ENCODE data around the gene KIFC3.
"Not testable (repeated sequence)": the region's sequence is repeated elsewhere in the genome, so short reads cannot be mapped to it uniquely, and the experiment has no call there.

Gene KIFC3

DNA sequence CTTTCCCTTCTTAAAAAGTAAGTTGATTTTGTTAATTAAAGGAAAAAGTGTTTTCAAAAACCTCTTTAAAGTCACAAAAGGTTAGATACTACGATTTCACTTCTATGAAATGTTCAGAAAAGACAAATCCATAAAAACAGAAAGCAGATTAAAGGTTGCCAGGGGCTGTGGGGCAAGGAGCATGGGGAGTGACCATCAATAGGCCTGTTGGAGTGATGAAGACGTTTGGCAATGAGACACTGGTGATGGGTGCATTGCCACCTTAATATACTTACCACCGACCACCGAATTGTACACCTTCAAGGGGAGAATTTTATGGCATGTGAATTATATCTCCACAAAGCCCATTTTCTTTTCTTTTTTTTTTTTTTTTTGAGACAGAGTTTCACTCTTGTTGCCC lies 19.2 kb downstream of the KIFC3 start:
- no peak overlapping the region for H3K9ac ChIP-seq (ENCODE audit: low read length)
- TF ChIP-seq EZH2phosphoT487 (IDR thresholded peaks at IDR 0.05; ENCODE audit: low read depth) = no peak
- TF ChIP-seq, protein P1, sequence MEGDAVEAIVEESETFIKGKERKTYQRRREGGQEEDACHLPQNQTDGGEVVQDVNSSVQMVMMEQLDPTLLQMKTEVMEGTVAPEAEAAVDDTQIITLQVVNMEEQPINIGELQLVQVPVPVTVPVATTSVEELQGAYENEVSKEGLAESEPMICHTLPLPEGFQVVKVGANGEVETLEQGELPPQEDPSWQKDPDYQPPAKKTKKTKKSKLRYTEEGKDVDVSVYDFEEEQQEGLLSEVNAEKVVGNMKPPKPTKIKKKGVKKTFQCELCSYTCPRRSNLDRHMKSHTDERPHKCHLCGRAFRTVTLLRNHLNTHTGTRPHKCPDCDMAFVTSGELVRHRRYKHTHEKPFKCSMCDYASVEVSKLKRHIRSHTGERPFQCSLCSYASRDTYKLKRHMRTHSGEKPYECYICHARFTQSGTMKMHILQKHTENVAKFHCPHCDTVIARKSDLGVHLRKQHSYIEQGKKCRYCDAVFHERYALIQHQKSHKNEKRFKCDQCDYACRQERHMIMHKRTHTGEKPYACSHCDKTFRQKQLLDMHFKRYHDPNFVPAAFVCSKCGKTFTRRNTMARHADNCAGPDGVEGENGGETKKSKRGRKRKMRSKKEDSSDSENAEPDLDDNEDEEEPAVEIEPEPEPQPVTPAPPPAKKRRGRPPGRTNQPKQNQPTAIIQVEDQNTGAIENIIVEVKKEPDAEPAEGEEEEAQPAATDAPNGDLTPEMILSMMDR (IDR thresholded peaks at IDR 0.05; ENCODE audit: low read depth, low read length) = no peak
- H3K36me3 ChIP-seq (replicated peaks; ENCODE audit: low read depth, low read length) = no peaks in the 10 kb centered on the region
- no peaks in the 10 kb centered on the region for H3K9me3 ChIP-seq (ENCODE audit: insufficient read depth, low read length)
- H3K27me3 ChIP-seq (ENCODE audit: low read depth, low read length) = peaks cover 5% of the 10 kb centered on the region; the same call in 1 of the 2 replicates
- no peak overlapping the region for H3K27ac ChIP-seq (ENCODE audit: low read length)
- H3K4me3 ChIP-seq (ENCODE audit: low read length) = no peak overlapping the region
- H3K79me2 ChIP-seq (ENCODE audit: low read length) = no peaks in the 10 kb centered on the region
- H3K4me2 ChIP-seq (ENCODE audit: low read length) = no peak overlapping the region
- H2AFZ ChIP-seq (ENCODE audit: low read depth, low read length) = no peak overlapping the region
- no peaks in the 10 kb centered on the region for H4K20me1 ChIP-seq (ENCODE audit: insufficient read depth, low read length)
- no peaks in the 10 kb centered on the region for H3K4me1 ChIP-seq (ENCODE audit: low read length)

DNA sequence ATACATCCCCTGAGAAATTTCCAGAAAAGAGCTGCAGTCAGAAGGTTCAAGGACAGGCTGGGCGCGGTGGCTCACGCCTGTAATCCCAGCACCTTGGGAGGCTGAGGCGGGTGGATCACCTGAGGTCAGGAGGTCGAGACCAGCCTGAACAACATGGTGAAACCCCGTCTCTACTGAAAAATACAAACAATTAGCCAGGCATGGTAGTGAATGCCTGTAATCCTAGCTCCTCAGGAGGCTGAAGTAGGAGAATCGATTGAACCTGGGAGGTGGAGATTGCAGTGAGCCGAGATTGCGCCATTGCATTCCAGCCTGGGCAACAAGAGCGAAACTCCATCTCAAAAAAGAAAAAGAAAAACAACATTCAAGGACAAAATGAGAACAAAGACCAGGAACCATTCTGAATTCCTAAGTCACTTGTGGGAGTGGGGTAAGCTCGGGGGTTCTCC lies 19.7 kb downstream of the KIFC3 start:
- H3K79me2 ChIP-seq (ENCODE audit: low read length); H3K4me3 ChIP-seq (ENCODE audit: low read length); H3K36me3 ChIP-seq (replicated peaks; ENCODE audit: low read depth, low read length); H3K4me1 ChIP-seq (ENCODE audit: low read length); H3K9me3 ChIP-seq (ENCODE audit: insufficient read depth, low read length); H3K4me2 ChIP-seq (ENCODE audit: low read length); H3K9ac ChIP-seq (ENCODE audit: low read length); H3K27ac ChIP-seq (ENCODE audit: low read length); H3K27me3 ChIP-seq (ENCODE audit: low read depth, low read length); H2AFZ ChIP-seq (ENCODE audit: low read depth, low read length); H4K20me1 ChIP-seq (ENCODE audit: insufficient read depth, low read length): not testable (repeated sequence)

GRCh38 chr16:57781741-57782606 lies 20.3 kb downstream of the KIFC3 start:
- Histone ChIP-seq H3K27me3 (ENCODE audit: low read depth, low read length) (peaks cover 5% of the 10 kb centered on the region; the same call in 1 of the 2 replicates), H3K9ac (ENCODE audit: low read length) (no peak overlapping the region), H4K20me1 (ENCODE audit: insufficient read depth, low read length) (no peaks in the 10 kb centered on the region), H3K27ac (ENCODE audit: low read length) (no peak overlapping the region), H3K79me2 (ENCODE audit: low read length) (no peaks in the 10 kb centered on the region), H3K4me2 (ENCODE audit: low read length) (no peak overlapping the region), H3K9me3 (ENCODE audit: insufficient read depth, low read length) (no peaks in the 10 kb centered on the region), H2AFZ (ENCODE audit: low read depth, low read length) (no peak overlapping the region), H3K4me3 (ENCODE audit: low read length) (no peak overlapping the region), H3K36me3 (replicated peaks; ENCODE audit: low read depth, low read length) (no peaks in the 10 kb centered on the region), H3K4me1 (ENCODE audit: low read length) (no peaks in the 10 kb centered on the region)
- no peak for TF ChIP-seq EZH2phosphoT487 (IDR thresholded peaks at IDR 0.05; ENCODE audit: low read depth)
- TF ChIP-seq, protein P1 (IDR thresholded peaks at IDR 0.05; ENCODE audit: low read depth, low read length) = no peak

GRCh38 chr16:57781349-57781740 lies 20.9 kb downstream of the KIFC3 start:
- Histone ChIP-seq H3K79me2 (ENCODE audit: low read length) (no peaks in the 10 kb centered on the region), H3K9ac (ENCODE audit: low read length) (no peak overlapping the region), H4K20me1 (ENCODE audit: insufficient read depth, low read length) (no peaks in the 10 kb centered on the region), H3K36me3 (replicated peaks; ENCODE audit: low read depth, low read length) (no peaks in the 10 kb centered on the region), H3K4me1 (ENCODE audit: low read length) (no peaks in the 10 kb centered on the region), H3K27me3 (ENCODE audit: low read depth, low read length) (peaks cover 5% of the 10 kb centered on the region; the same call in 1 of the 2 replicates), H3K9me3 (ENCODE audit: insufficient read depth, low read length) (no peaks in the 10 kb centered on the region), H3K27ac (ENCODE audit: low read length) (no peak overlapping the region), H3K4me3 (ENCODE audit: low read length) (no peak overlapping the region), H2AFZ (ENCODE audit: low read depth, low read length) (no peak overlapping the region), H3K4me2 (ENCODE audit: low read length) (no peak overlapping the region)
- no peak for TF ChIP-seq EZH2phosphoT487 (IDR thresholded peaks at IDR 0.05; ENCODE audit: low read depth)
- TF ChIP-seq, protein P1 (IDR thresholded peaks at IDR 0.05; ENCODE audit: low read depth, low read length) = no peak

GRCh38 chr16:57779836-57780235 lies 22.5 kb downstream of the KIFC3 start:
- not testable (repeated sequence) for H3K4me2 ChIP-seq (ENCODE audit: low read length); H3K9ac ChIP-seq (ENCODE audit: low read length); H3K4me1 ChIP-seq (ENCODE audit: low read length); H3K27ac ChIP-seq (ENCODE audit: low read length); H2AFZ ChIP-seq (ENCODE audit: low read depth, low read length); H3K9me3 ChIP-seq (ENCODE audit: insufficient read depth, low read length); H3K79me2 ChIP-seq (ENCODE audit: low read length); H3K36me3 ChIP-seq (replicated peaks; ENCODE audit: low read depth, low read length); H4K20me1 ChIP-seq (ENCODE audit: insufficient read depth, low read length); H3K27me3 ChIP-seq (ENCODE audit: low read depth, low read length); H3K4me3 ChIP-seq (ENCODE audit: low read length)

Data from OCI-LY3 (cell line).